Spleen (tissue), 11 donors: ENCODE results near the gene PHF24. TPM values are rescaled to one million over a fixed set of nuclear protein-coding genes. Genes with fewer than 3 reads are reported as not detected.

Experiments
- DNase-seq: peaks from one replicate; pipeline ENCODE4 v3.0.0-alpha.2; 2020
- H3K27ac ChIP-seq, 8 donors: fragments of 200-600 bp; sonication (generic) in 7 of 8; 1 replicate in 4 of 8; 2 replicates in 4 of 8; pipeline versions ENCODE4 v1.5.0 to v1.8.0; 2016 to 2021; ENCODE audit warnings: inconsistent platforms in 4 of 8, mild to moderate bottlenecking in 4 of 8, moderate library complexity in 1 of 8
- H3K27me3 ChIP-seq, 7 donors: fragments of 200-600 bp; sonication (generic) in 6 of 7; replicated peaks in 1 of 7; 1 replicate in 4 of 7; 2 replicates in 3 of 7; pipeline versions ENCODE4 v1.5.0 to v1.8.0; 2016 to 2021; ENCODE audit warnings: inconsistent platforms in 3 of 7, mild to moderate bottlenecking in 1 of 7
- H3K36me3 ChIP-seq, 6 donors: fragments of 200-600 bp; sonication (generic) in 5 of 6; 1 replicate in 4 of 6; 2 replicates in 2 of 6; pipeline versions ENCODE4 v1.5.0 to v1.8.0; 2016 to 2021; ENCODE audit warnings: inconsistent platforms in 2 of 6
- H3K4me1 ChIP-seq, 6 donors: fragments of 200-600 bp; sonication (generic) in 5 of 6; 1 replicate in 3 of 6; 2 replicates in 3 of 6; pipeline versions ENCODE4 v1.5.0 to v1.8.0; 2016 to 2021; ENCODE audit warnings: inconsistent platforms in 3 of 6
- H3K4me3 ChIP-seq, 8 donors: fragments of 200-600 bp; sonication (generic) in 7 of 8; 1 replicate in 4 of 8; 2 replicates in 4 of 8; pipeline versions ENCODE4 v1.5.0 to v1.8.0; 2016 to 2021; ENCODE audit warnings: inconsistent platforms in 4 of 8, mild to moderate bottlenecking in 4 of 8, moderate library complexity in 2 of 8
- H3K9me3 ChIP-seq, 8 donors: fragments of 200-600 bp; sonication (generic) in 7 of 8; 1 replicate in 4 of 8; 2 replicates in 4 of 8; pipeline versions ENCODE4 v1.5.0 to v1.8.0; 2016 to 2021; ENCODE audit warnings: inconsistent platforms in 4 of 8
- CTCF ChIP-seq, 11 experiments: fragments of 200-600 bp in 7 of 11; fragments of 450-650 bp in 4 of 11; sonication (generic) in 4 of 11; IDR thresholded peaks in 8 of 11; conservative IDR thresholded peaks in 3 of 11; 1 replicate in 7 of 11; 2 replicates in 4 of 11; pipeline versions ENCODE4 v1.4.0 to v1.8.0; 2016 to 2021; ENCODE audit warnings: antibody characterized with exemption in 11 of 11, inconsistent platforms in 4 of 11, mild to moderate bottlenecking in 1 of 11
- POLR2A ChIP-seq, 3 donors: fragments of 450-650 bp; IDR thresholded peaks; one replicate each; pipeline ENCODE4 v1.5.1; 2017; ENCODE audit warnings: antibody characterized with exemption in 3 of 3, mild to moderate bottlenecking in 1 of 3
- POLR2AphosphoS5 ChIP-seq, 3 donors: sonication (generic); formaldehyde crosslinking; IDR thresholded peaks; one replicate each; pipeline ENCODE4 v1.5.1; 2017; ENCODE audit warnings: antibody characterized with exemption in 3 of 3
- WGBS, 5 donors: extraction: QIAGEN DNeasy Blood & Tissue Kit in 3 of 5; methylation state at CpG; one replicate each; pipeline versions ENCODE4 v1.1.5 to v1.1.7; 2013 to 2018; 5-methylcytosine and 5-hydroxymethylcytosine counted together
- intact Hi-C: fragments of 100-400 bp; cut with DNase I; formaldehyde crosslinking; loops from one replicate; pipeline ENCODE4 v1.15.0; 2023; ENCODE audit warnings: low total_unique reads
- polyA plus RNA-seq, 3 donors: library from polyadenylated mRNA; stranded (reverse); fragments of 200-250 nt; gene quantifications; one replicate each; pipeline ENCODE4 v1.2.1, GENCODE V29; 2013
- total RNA-seq, 7 donors: library from RNA; depleted of rRNA in 3 of 7; stranded (reverse); fragments of >200 nt in 3 of 7; fragmentation: NEBNext Ultra II Directional in 4 of 7; extraction: Animal tissue kit (Norgen Biotek cat#: 25700) in 4 of 7; gene quantifications; one replicate each; pipeline versions ENCODE4 v1.1.0 to v1.2.1, GENCODE V29; 2016 to 2021
- donor health status: healthy with polysubstance abuse.
- donor health status: DM: no; HTN: no; CAD: no; lungs with moderate emphysema.
- donor health status: DM: no; HTN: no; CAD: no.
- donor health status: Bipolar disorder and iron deficiency.
- donor health status: healthy.
- donor health status: DM: no; HTN: no; CAD: no.
- donor health status: DM: yes; HTN: yes; CAD: no.

The PHF24 gene
- total and polyA plus RNA-seq, 10 donors, result 0.17 to 2.4 (median 0.37) TPM

GRCh38 chr9:34990908-34991606 is 33.0 kb downstream of the PHF24 start:
- intact Hi-C loops, result no loop called here
- Histone ChIP-seq H3K27ac (peak overlapping the region in 5 of 8 donors; percentile 86 to 90 (median 89)), H3K4me3 (peak overlapping the region in 3 of 8 donors; percentile 83 to 92 (median 90)), H3K27me3 (peaks cover 0 to 8% (median 0%) of the 10 kb centered on the region in 7 donors), H3K9me3 (no peaks in the 10 kb centered on the region), H3K4me1 (peaks cover 15 to 92% (median 58%) of the 10 kb centered on the region in 6 donors), H3K36me3 (peaks cover 0 to under 1% (median 0%) of the 10 kb centered on the region in 6 donors)
- 58 to 75% (median 69%) methylated on average over 7 of the region's 7 CpGs for WGBS, 5 donors
- TF ChIP-seq POLR2AphosphoS5 (IDR thresholded peaks at IDR 0.05) (no peak), CTCF (IDR thresholded peaks at IDR 0.05 in 8 of 11, conservative IDR thresholded peaks at IDR 0.05 in 3 of 11) (no peak), POLR2A (IDR thresholded peaks at IDR 0.05) (no peak)
- DNase-seq, result peak; percentile 73

GRCh38 chr9:34991607-34992375 is 33.7 kb downstream of the PHF24 start:
- Histone ChIP-seq H3K36me3 (peaks cover 0 to 8% (median 0%) of the 10 kb centered on the region in 6 donors), H3K27me3 (peaks cover 0 to 8% (median 0%) of the 10 kb centered on the region in 7 donors), H3K4me1 (peaks cover 10 to 91% (median 52%) of the 10 kb centered on the region in 6 donors), H3K4me3 (no peak overlapping the region), H3K27ac (peak overlapping the region in 7 of 8 donors; percentile 40 to 90 (median 73)), H3K9me3 (no peaks in the 10 kb centered on the region)
- 52 to 83% (median 71%) methylated on average over 14 to 15 of the region's 15 CpGs for WGBS, 5 donors
- TF ChIP-seq POLR2AphosphoS5 (IDR thresholded peaks at IDR 0.05) (no peak), CTCF (IDR thresholded peaks at IDR 0.05 in 8 of 11, conservative IDR thresholded peaks at IDR 0.05 in 3 of 11) (no peak), POLR2A (IDR thresholded peaks at IDR 0.05) (no peak)
- intact Hi-C loops, result no loop called here
- no peak for DNase-seq

GRCh38 chr9:34992376-34992951 is 34.4 kb downstream of the PHF24 start:
- Histone ChIP-seq H3K9me3 (no peaks in the 10 kb centered on the region), H3K36me3 (peaks cover 0 to 15% (median 0%) of the 10 kb centered on the region in 6 donors), H3K4me1 (peaks cover 7 to 91% (median 50%) of the 10 kb centered on the region in 6 donors), H3K27ac (peak overlapping the region in 7 of 8 donors; percentile 58 to 90 (median 73)), H3K4me3 (no peak overlapping the region), H3K27me3 (peaks cover 0 to 8% (median 0%) of the 10 kb centered on the region in 7 donors)
- intact Hi-C loops, result no loop called here
- DNase-seq, result peak; percentile 71
- 59 to 82% (median 76%) methylated on average over 16 of the region's 16 CpGs for WGBS, 5 donors
- no peak for TF ChIP-seq POLR2A (IDR thresholded peaks at IDR 0.05)
- peak in 1 of 3 donors; percentile 7 for TF ChIP-seq POLR2AphosphoS5 (IDR thresholded peaks at IDR 0.05)

- no peak overlapping the region for H3K4me3 ChIP-seq
- H3K9me3 ChIP-seq, result no peaks in the 10 kb centered on the region
- peak overlapping the region; percentile 57 to 90 (median 71) for H3K27ac ChIP-seq
- peaks cover 7 to 90% (median 47%) of the 10 kb centered on the region in 6 donors for H3K4me1 ChIP-seq
- H3K27me3 ChIP-seq, result peaks cover 0 to 8% (median 0%) of the 10 kb centered on the region in 7 donors
- peaks cover 0 to 18% (median 0%) of the 10 kb centered on the region in 6 donors for H3K36me3 ChIP-seq
- TF ChIP-seq POLR2A (IDR thresholded peaks at IDR 0.05) (no peak), POLR2AphosphoS5 (IDR thresholded peaks at IDR 0.05) (peak; percentile 40 to 66 (median 43)), CTCF (IDR thresholded peaks at IDR 0.05 in 8 of 11, conservative IDR thresholded peaks at IDR 0.05 in 3 of 11) (no peak)
- 37 to 67% (median 50%) methylated on average over 8 to 10 of the region's 10 CpGs for WGBS, 5 donors
- peak; percentile 74 for DNase-seq
- intact Hi-C loops, result no loop called here
Observed at GRCh38 chr9:34993502-34994259, 35.6 kb downstream of the PHF24 start.
